Retina (tissue), 1 donor: Measurements from ENCODE around the gene DNAAF3.
"Not testable (repeated sequence)": the region's sequence is repeated elsewhere in the genome, so short reads cannot be mapped to it uniquely, and the experiment has no call there.

Source experiments
- DNase-seq: peaks from one replicate; pipeline ENCODE4 v3.0.0-alpha.2; 2016

DNAAF3 gene

DNA sequence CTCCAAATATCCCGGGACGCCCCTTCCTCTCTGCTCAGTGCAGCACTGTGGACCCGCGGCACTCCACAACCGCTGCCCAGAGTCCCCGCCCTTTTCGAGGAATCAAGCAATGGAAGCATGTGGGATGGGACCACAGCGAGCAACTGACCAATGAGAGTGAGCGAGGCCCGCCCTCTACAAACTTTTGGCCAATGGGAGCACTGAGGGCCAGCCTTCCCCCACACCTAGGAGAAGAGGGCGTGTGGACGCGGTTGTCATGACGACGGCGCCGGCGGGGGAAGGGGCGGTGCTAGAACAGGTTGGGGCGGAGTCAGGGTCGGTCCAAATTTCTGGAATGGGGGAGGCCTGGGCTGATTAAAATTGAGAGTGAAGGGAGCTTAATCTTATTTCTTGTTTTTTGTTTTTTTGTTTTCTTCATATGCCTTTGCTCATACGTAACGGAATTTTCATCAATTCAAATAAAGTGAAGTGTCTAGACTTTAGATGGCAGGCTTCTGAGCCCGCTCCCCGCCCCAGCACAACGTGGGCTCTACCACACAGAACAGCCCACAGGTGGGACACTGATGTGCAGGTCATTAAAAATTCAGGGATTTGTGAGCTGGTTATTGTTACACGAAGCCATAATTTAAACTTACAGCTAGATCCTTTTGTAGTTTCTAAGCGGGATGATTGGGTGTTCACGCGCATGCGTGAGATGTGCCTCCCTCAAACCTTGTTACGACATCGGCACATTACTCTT is at the start of gene DNAAF3:
DNAAF3 (minus strand) TSS at position 84 of the 739 bp plus-strand sequence. CDS start 200 bp downstream, outside the sequence.
- DNase-seq = peak; percentile 98

DNA sequence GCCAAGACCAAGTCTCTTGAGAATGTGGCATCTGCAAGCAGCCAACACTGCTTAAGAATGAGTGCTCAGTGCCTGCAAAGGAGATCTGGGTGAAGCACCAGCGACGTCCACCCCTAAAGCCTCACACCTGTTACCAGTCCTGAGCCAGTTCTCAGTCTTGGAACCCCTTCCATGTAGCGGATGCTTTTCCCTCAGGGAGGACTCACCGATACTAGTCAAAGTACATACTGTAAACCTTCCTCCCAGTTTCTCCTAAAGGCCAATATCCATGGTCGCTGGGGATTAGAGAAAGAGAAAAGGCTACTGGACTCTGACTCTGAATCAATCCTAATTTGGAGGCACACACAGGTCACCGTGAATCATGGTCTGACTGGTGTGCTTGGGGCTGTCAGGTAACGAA is 47.1 kb upstream of the DNAAF3 start:
- DNase-seq = no peak

DNA sequence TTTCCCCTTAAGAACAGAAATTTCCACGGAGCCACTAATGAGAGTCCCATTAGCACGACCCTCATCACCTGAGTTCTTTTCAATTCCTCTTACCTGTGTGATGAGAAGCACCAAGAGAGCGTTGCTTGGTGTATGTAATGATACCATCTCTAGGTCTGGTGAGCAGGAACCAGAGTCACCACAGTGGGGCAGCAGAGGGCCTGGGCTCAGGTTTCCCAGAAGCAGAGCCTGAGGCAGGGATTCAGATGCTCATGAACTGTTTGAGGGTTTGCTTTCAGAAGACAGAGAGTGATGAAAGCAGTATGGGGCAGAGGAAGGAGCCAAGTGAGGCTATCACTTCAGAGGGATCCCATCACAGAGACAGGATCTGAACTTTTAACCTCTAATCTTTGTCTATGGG is 46.0 kb upstream of the DNAAF3 start:
- DNase-seq = no peak

DNA sequence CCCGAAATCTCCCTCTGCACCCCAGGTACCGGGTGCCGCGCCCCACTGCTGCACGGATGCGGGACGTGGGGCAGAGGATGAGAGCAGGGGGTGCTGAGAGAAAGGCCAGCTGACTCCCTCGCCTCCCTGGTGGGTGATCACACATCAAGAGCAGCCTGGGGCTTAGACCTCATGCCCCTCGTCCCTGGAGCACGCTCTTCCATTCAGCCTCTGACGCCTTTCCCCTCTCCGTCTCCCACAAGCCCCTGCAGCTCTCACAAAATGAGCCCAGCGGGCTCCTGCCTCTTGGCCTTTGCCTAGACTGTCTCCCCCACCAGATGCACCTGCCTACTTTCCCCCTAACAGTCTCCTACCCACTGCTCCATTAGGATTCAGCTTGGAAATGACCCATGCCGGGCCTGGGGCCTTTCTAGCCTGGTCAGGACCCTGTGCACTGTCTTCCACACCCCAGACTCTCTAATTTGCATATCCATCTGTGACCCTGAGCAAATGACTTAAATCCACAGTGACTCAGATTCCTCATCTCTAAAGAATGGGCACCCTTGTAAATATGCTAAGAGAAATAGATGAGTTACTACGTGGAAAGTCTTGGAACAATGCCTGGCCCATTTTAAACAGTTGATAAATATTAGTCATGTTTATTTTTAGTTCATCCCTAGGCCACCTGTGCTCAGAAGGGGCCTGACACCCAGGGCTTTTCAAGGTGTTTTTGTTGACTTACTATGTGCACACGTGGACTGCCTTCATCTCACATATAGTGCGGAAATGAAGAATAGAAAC is 43.5 kb upstream of the DNAAF3 start:
- DNase-seq = no peak

DNA sequence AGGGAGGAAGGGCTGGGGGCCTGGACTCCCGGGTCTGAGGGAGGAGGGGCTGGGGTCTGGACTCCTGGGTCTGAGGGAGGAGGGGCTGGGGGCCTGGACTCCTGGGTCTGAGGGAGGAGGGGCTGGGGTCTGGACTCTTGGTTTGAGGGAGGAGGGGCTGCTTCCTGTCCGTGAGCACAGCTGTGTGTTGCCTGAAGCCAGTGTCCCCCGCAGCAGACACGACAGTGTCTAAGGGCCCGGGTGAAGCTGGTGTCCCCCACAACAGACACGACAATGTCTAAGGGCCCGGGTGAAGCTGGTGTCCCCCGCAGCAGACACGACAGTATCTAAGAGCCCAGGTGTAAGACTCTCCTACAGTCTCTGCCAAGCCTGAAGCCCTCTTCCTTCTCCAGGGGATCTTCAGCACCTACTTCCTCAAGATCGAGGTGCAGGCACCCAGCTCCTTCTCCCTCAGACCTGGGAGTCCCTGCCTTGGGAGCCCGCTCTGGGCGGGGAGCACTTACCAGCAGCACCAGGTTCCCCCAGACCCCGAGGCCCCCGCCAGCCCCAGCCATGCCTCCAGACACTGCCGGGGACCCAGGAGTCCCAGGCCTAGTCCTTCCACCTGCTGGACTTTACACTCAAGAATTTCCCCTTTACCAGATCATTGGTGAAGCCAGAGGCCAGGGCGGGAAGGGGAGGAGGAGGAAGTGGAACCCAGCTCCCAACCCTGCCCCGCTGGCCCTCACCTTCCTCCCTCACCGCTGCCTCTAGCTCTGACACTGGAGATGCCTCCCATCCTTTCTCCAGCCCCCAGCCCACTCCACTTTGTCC is 42.7 kb upstream of the DNAAF3 start, which contains the start of gene PTPRH:
PTPRH (minus strand) TSS at position 622 of the 813 bp plus-strand sequence; CDS start at position 554, 68 bp downstream.
- no peak for DNase-seq

DNA sequence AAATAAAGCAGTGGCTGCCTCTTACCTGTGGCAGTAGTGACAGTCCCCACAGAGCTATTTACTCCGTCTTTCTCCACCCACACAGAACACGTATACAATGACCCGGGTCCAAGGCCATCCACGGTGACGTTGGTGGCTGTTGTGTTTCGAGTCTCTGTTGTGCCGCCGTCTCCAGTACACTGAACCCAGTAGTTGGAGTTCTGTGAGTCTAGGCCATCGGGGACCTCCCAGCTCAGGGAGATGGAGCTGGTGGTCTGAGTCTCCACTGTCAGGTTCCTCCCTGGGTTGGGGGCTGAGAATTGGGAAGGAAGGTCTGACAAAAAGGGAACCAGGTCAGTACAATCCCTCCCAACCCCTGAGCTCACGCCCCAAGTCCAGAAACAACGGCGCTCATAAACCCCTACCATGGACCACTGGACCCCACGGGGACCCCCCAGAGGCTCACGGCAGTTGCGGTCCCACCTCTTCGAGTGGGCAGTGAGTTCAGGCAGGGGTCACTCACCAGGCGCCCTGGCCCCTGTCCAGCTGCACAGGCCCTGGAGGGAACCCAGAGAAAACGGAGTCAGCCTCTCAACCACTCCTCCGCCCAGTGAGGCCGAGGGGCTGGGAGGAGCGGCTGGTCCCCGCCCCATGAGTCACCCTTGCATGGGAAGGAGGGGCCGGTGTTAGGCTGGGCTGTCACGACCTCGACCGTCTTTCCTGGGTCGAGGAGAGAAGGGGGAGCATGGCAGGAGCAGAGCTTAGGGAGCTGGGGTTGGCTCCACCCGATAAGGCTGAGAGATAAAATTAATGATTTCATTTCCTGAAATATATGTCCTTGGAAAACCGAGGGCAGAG is 40.5 kb upstream of the DNAAF3 start:
- DNase-seq = peak; percentile 78

DNA sequence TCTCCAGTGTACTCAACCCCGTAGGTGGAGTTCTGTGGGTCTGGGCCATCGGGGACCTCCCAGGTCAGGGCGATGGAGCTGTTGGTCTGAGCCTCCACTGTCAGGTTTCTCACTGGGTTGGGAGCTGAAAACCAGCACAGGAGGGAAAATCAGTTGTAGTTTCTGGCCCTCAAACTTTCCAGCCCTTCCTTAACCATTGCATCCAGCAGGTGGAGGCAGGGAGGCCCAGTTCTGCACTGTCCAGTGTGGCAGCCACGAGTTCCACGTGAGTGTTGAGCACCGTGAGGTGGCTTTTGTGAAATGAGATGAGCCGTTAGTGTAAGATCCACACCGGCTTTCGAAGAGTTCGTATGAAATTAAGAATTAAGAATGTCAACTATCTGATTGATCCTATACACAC is 35.8 kb upstream of the DNAAF3 start:
- not testable (repeated sequence) for DNase-seq

DNA sequence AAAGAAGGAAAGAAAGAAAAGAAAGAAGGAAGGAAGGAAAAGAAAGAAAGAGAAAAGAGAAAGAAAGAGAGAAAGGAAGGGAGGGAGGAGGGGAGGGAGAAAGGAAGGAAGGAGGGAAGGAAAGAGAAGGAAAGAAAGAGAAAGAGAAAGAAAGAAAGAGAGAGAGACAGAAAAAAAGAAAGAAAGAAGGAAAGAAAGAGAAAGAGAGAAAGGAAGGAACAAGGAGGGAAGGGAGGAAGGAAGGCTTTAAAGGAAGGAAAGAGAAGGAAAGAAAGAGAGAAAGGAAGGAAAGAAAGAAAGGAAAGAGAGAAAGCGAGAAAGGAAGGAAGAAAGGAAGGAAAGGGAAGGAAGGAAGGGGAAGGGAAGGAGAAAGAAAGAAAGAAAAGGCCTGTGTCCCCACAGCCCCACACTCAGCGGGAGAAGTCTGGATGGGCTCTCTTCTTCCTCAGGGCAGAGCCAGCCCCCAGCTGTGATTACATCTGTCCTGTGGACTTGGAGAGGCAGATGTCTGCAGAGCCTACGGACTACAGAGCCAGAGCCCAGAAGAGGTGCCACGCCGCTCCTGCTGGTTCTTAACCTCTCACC is 33.3 kb upstream of the DNAAF3 start:
- no peak for DNase-seq

DNA sequence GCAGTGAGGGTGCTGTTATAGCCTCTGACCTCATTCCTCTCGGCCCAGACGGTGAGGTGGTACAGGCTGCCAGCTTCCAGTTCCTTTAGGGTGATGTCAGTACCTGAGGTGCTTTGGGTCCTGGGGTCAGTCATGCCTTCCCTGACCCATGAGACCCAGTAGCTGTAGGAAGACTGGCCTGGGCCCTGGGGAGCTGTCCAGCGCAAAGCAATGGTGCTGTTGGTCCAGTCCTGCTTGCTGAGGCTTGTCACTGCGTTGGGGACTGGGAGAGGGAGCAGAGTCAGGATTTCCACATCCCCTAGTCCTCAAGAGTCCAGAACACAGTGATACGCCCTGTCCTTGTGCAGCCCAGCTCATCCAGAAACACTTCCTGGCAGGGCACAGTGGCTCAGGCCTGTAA is 32.2 kb upstream of the DNAAF3 start:
- DNase-seq = no peak

DNA sequence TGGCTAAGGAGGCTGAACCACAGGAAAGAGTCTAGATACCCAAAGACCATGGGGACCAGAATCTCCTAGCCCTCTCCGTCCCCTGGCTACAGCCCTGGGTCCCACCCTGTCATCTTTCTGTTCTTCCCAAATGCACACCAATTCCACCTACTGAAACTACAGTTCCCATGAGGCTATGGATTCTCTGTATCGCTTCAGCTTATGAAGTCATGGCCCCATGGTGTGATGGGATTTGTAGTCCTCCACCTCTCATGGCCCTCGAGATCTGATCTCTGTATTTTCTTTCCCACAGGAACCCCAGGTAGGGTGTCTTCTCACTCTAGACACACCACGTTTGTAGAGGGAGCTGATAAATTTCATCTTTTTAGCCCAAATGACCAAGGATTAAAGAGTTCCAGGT is 31.1 kb upstream of the DNAAF3 start:
- no peak for DNase-seq

DNA sequence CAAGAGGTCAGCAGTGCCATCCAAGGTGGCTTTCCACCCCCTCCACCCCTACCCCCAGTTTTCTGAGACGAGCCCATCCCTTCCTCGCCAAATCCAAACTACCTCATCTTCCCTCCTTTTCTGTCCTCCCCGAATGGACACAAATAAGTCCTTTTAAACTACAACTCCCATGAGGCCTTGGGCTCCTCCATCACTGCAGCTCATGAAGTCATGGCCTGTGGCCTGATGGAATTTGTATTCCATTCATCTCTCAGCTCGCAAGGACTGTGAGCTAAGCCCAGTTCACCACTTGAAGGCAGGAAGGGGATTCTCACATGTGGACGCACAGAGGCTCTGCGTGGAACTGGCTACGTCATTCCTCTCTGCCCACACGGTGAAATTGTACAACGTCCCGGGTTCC is 30.4 kb upstream of the DNAAF3 start:
- no peak for DNase-seq

DNA sequence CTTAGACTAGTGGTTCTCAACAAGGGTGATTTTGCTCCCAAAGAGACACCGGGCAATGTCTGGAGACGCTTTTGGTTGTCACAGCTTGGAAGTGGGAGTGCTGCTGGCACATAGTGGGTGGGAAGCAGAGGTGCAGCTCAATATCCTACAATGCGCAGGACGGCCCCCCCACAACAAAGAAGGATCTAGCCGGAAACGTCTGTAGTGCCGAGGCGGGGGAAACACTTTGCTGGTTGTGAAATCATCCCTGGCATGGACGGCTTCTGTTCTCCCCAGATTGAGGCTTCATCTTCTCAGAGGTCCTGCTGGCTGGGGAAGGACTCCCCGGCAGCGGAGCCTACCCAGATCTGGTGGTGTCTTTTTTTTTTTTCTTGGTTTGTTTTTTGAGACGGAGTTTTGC is 27.1 kb upstream of the DNAAF3 start:
- no peak for DNase-seq

DNA sequence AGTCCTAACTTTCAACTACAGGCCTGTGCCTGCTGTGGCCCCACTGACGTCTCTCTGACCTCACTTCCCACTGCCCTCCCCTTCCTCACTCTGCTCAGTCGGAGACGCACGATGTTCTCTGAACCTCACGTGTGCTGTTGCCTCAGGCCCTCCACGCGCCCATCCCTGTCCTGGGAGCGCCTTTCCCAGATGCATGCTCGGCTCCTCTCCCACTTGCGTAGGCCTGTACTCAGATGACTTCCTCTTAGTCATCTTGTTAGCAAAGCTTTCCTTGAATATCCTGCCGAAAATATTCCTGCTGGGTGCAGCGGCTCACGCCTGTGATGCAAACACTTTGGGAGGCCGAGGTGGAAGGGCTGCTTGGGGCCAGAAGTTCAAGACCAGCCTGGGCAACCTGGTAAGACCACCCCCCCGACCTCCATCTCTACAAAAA is 23.0 kb upstream of the DNAAF3 start:
- no peak for DNase-seq

DNA sequence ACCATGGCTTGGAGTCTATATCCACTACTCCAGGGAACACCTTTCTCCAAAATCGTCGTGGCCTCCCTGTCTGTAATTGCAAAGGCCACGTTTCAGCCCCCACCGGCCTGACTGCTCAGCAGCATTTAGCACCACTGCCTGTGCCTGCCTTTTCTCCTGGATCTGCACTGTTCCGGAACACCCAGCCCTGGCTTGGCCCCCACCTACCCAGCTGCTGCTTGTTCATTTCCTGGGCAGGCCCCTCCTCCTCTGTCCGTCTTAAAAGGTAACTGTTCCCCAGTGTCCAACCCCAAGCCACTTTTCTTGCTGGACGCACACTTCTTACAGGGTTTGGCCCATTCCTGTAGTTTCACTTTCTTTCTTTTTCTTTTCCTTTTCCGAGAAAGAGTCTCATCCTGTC is 22.2 kb upstream of the DNAAF3 start:
- DNase-seq = no peak

DNA sequence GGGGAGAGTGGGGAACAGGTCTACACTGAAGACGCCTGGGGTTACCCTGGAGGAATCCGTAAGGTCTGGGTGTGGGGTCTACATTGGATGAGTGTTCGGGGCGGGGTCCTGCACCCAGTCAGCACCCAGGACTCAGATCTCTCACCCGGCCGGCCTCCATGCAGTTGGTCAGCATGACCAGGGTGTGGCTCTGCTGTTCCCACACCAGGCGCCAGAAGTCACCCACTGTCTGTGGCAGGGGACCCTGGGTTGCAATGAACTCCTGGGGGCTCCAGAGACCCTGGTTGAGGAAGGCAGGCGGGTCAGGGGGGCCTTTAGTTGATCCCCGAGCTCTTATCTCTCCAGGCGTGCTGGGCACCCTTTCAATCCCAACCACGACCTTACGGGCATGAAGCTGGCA is 19.7 kb upstream of the DNAAF3 start:
- no peak for DNase-seq

DNA sequence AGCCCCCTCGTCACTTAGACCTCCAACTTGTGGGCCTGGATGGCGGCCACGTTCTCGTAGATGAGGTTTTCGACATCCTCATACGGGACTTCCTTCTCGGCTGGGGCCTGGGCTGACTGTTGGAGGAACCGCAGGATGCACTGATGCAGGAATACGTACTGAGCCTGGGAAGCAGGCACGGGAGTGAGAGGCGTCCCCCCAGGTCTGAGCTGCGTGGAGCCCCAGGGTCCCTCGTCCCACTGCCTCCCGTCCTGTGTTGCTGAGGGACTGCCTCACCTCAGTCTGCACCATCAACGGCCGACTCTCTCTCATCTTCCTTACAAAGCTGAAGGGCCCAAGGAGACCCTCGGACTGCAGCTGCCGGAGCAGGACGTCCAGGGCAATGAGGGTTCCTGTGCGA is 15.3 kb upstream of the DNAAF3 start:
- DNase-seq = no peak

DNA sequence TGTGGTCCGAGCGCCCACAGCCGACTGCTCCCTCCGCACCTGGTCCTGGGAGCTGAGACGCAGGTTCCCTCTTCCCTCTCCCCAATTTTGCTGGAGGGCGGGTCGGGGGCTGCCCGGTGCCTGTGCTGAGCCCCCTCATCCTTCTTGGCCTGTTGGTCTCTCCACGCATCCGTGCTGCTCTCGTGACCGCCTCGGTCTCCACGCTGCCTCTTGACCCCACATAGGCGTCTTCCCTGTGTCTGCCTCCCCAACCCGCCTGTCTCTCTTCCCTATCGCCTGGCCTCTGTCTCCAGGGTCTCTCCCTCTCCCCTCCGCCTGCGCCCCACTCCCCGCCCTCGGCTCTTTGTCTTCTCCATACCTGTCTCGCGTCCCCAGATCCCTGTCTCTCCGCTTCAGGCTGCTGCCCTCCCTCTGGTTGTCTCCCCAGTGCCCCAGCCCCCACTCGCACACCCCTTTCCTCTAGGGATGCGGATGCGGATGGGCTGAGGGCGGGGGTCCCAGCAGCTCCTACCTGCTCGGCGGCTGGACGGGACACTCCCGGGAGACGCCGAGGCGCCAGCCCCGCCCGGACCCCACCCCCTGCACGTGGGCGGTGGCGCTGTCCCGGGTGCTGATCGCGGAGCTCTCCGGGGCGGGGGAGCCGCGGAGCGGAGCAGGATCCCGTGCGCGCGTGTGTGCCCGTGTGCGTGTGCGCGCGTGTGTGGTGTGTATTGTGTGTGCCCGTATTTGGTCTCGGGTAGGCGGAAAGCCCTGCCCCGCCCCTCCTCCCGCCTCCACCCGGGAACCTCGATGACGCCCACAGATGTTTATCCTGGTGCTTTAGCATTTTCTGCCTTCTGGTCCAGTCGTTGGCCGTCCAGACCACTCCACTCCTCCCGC is 13.4 kb upstream of the DNAAF3 start, which contains the start of gene SYT5:
SYT5 (minus strand) TSS at position 684 of the 879 bp plus-strand sequence. CDS start 1,248 bp downstream, outside the sequence.
- peak; percentile 72 for DNase-seq

DNA sequence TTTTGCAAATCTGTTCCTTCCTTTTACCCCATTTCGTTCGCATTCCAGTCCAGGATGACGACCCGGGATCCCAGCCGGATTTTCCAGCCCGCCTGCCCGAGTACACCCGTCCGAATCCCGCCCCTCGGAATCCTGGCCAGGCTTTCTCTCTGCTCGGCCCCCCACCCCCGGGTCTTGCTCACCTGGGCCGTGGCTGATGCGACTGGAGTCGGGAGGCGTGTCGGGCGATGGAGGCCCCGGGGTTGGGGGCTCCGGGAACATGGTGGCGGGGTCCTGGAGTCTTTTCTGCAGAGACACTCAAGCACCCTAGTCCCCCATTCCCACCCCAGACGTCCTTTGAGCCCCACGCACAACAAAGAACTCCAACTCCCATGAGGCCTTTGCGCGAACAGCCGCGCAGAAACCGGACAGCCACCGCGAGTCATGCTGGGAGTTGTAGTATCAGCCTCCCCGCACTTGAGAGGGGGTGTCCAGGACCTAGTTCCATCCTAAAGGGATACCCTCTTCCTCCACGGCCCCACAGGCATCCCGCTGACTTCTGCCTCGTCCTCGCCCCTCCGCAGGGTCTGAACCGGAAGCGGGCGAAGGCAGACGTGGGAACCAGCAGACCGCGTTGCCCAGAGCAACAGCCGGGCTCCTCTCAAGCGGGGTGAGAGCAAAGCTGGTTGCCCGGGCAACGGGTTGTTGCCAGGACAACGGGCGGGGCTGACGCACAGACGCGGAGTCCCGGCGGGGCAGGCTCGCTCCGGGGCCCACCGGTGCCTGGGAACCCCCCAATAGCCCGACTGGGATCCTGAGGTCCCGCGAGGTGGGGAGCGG is 12.6 kb upstream of the DNAAF3 start:
- peak; percentile 99 for DNase-seq

DNA sequence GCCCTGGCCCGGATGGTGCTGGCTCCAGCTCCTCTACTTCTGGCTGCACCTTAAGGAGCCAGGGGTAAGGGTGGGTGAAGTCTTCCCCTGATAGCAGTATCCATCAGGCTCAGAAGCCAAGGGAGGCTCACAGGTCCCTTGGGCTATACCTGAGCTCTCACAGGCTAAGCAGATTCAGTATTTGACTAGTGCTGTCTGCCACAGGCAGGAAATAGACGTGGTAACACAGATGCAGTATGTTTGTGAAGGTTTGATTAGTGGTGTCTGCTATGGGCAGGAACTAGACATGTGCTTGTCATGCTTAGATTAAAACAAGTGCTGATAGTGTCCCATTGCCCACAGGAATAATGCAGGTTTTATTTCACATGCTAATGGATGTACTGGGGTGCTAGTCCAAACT is 9.7 kb upstream of the DNAAF3 start:
- DNase-seq = no peak
